GM19351 (cell line): Measurements from ENCODE around the gene HNRNPDL.
A peak's percentile ranks its signal among the peaks of the same experiment; 100 is the strongest.
"Not testable (repeated sequence)": the region's sequence is repeated elsewhere in the genome, so short reads cannot be mapped to it uniquely, and the experiment has no call there.

Experiments
- ATAC-seq: cut with Tn5 transposase; IDR thresholded peaks from one replicate; pipeline ENCODE4 v1.9.1; 2021; ENCODE audit warnings: mild to moderate bottlenecking, moderate library complexity; ENCODE audit not compliant: unreplicated experiment

Gene HNRNPDL

GRCh38 chr4:82390061-82390460 lies 40.2 kb downstream of the HNRNPDL start:
- not testable (repeated sequence) for ATAC-seq

DNA sequence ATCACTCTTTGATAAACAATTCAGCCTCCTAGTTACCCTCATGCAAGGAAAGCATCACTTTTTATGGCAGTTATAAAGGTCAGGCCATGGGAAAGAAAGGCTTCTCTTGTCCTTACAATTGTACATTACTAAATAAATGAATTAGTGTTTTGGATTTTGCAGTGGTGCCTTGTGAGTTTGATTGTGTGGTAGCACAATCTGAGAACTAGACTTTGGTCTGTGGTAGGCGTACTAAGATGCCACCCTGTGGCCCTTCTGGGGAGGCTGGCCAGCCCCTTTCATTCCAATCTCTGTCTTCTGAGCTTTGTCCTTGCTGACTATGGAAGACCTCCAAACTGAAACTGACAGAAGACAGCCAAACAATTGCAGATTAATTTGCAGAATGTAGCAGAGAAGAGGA lies 41.9 kb downstream of the HNRNPDL start:
- no peak for ATAC-seq

DNA sequence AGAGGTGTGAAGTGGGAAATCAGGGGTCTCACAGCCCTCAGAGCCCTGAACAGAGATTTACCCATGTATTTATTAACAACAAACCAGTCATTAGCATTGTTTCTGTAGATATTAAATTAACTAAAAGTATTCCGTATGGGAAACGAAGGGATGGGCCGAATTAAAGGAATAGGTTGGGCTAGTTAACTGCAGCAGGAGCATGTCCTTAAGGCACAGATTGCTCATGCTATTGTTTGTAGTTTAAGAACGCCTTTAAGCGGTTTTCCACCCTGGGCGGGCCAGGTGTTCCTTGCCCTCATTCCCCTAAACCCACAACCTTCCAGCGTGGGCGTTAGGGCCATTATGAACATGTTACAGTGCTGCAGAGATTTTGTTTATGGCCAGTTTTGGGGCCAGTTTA lies 44.0 kb downstream of the HNRNPDL start:
- ATAC-seq = not testable (repeated sequence)

DNA sequence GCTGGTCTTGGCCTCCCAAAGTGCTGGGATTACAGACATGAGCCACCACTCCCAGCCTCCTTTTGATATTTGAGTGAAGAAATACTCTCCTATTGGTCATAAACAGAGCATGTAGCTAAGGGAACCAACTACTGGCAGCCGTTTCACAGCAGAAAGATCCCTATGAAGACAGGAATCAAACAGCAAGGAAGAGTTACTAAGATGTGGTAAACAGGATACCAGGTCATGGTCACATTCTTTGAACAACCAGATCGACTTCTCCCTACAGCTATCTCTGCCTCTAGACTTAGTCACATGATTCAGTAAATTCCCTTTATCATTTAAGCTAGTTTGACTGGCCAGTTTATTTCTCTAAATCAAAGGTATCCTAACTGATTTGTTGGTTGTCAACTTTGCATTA lies 47.5 kb downstream of the HNRNPDL start:
- ATAC-seq = no peak

DNA sequence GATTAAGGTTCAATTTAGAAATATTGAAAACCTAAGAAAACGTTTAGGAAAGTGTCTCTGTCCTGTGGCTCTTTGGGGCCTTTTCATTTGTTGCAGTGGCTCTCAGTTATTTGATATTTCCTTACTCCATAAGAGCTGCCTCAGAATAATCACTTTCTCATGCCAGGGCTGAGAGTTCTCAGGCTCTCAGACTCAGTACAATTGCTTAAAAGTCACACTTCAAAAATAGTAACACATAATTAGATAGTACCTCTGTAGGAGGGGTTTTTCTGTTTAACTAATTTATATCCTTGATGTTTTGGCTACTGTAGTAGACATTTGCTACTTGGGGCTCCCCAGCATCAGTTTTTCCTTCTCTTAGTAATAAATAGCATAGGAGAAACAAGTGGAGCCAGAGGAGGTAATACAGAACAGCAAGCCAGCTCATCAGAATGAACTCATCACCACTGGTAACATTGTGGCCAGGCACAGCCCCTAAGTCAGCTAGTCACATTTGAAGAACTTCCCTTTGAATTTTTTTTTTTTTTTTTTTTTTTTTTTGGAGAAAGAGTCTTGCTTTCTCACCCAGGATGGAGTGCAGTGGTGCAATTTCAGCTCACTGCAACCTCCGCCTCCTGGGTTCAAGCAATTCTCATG lies 48.5 kb downstream of the HNRNPDL start:
- no peak for ATAC-seq

GRCh38 chr4:82381235-82381634 lies 49.0 kb downstream of the HNRNPDL start:
- ATAC-seq = no peak

DNA sequence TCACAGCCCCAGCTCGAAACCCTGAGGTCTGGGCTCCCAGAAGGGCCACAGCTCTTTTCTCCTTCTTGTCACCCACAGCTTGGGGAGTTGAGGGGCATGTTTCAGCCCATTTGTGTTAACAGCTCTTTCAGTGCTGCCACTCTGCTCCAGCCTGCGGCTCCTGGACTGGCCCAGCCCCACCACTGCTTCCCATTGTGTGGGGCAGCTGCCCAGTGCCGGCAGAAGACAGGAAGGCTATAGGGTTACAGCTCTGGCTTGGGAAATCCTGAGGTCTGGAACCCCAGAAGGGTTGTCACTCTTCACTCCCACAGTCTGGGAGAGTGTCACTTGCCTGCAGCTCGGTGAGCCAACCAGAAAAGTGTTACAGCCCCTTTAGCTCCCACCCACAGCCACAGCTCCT lies 49.4 kb downstream of the HNRNPDL start:
- ATAC-seq = no peak

GRCh38 chr4:82380344-82380743 lies 49.9 kb downstream of the HNRNPDL start:
- no peak for ATAC-seq

DNA sequence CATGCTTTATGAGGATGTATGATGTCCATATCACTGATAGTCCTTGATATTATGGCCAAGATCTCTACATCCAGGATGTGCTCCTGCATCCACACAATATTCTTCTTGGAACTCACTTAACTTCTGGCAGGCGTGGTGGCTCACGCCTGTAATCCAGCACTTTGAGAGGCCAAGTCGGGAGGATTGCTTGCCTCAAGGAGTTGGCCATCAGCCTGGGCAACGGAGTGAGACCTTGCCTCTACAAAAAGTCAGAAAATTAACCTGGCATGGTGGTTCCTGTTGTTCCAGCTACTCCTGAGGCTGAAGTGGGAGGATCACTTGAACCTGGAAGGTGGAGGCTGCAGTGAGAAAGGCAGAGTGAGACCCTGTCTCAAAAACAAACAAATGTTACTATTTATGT lies 54.2 kb downstream of the HNRNPDL start:
- no peak for ATAC-seq

- ATAC-seq = peak; percentile 91
These were observed 56.2 kb downstream of the HNRNPDL start, which contains the start of gene HNRNPD for GRCh38 chr4:82373816-82374625. TSS of gene HNRNPD (minus strand) at chr4:82373991. CDS start at chr4:82373678, 313 bp downstream.

DNA sequence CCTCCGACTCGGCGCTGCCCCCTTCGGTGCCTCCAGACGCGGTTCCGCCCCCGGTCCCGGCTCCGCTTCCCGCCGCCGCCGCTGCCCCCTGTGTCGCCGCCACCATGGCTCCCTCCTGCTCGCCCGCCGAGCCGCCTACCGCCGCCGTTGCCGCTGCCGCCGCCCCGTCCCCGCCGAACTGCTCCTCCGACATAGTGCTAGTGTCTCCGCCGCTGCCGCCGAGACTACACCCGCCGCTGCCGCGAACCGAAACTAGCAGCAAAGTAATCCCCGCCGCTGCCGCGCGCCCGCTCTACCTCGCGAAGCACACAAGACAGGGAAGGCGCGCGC lies 56.8 kb downstream of the HNRNPDL start:
- ATAC-seq = peak; percentile 12
